ENCODE measurements around the gene PSMB10. TPM values are rescaled to one million over a fixed set of nuclear protein-coding genes. Genes with fewer than 3 reads are reported as not detected.

The PSMB10 gene
- total RNA-seq, 3 donors from 2014 or later = 32.1 to 46.2 (median 34.1) TPM

DNA sequence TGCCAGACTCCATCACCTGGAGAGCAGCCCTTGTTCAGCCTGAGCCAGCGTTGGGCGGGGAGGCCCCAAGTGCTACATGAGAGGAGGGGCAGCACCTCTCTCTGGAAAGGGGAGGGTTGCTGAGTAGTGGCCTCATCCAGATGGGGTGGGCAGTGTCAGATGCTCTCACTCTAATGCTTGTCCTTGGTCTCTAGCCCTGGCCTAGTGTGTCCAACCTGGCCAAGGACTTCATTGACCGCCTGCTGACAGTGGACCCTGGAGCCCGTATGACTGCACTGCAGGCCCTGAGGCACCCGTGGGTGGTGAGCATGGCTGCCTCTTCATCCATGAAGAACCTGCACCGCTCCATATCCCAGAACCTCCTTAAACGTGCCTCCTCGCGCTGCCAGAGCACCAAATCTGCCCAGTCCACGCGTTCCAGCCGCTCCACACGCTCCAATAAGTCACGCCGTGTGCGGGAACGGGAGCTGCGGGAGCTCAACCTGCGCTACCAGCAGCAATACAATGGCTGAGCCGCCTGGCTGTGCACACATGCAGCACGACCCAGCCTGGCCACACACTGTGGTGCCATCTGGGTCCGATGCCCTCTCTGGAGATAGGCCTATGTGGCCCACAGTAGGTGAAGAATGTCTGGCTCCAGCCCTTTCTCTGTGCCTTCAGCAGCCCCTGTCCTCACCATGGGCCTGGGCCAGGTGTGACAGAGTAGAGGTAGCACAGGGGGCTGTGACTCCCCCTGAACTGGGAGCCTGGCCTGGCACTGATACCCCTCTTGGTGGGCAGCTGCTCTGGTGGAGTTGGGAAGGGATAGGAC, 9.3 kb downstream of the PSMB10 start:
- no peak for TF ChIP-seq POLR2AphosphoS5 (IDR thresholded peaks at IDR 0.05)
- TF ChIP-seq, protein P1, sequence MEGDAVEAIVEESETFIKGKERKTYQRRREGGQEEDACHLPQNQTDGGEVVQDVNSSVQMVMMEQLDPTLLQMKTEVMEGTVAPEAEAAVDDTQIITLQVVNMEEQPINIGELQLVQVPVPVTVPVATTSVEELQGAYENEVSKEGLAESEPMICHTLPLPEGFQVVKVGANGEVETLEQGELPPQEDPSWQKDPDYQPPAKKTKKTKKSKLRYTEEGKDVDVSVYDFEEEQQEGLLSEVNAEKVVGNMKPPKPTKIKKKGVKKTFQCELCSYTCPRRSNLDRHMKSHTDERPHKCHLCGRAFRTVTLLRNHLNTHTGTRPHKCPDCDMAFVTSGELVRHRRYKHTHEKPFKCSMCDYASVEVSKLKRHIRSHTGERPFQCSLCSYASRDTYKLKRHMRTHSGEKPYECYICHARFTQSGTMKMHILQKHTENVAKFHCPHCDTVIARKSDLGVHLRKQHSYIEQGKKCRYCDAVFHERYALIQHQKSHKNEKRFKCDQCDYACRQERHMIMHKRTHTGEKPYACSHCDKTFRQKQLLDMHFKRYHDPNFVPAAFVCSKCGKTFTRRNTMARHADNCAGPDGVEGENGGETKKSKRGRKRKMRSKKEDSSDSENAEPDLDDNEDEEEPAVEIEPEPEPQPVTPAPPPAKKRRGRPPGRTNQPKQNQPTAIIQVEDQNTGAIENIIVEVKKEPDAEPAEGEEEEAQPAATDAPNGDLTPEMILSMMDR (IDR thresholded peaks at IDR 0.05) = no peak
- TF ChIP-seq POLR2A (IDR thresholded peaks at IDR 0.05) = no peak
- H3K27me3 ChIP-seq = no peaks in the 10 kb centered on the region
- H3K36me3 ChIP-seq = no peaks in the 10 kb centered on the region
- no peak for DNase-seq (ENCODE audit: low spot score in 2 of 2)
- peaks cover 0 to 8% of the 10 kb centered on the region in 2 donors for H3K4me1 ChIP-seq
- H3K27ac ChIP-seq = peak overlapping the region; percentile 83 to 85
- H3K9me3 ChIP-seq = no peaks in the 10 kb centered on the region
- H3K4me3 ChIP-seq = no peak overlapping the region
- intact Hi-C loops (cut with DNase I; ENCODE audit: low total_unique reads) = loop anchor here (1.0 to 10.0 kb wide), 3 partner anchors 109 to 393 kb away; no protein-coding TSS in a partner anchor

DNA sequence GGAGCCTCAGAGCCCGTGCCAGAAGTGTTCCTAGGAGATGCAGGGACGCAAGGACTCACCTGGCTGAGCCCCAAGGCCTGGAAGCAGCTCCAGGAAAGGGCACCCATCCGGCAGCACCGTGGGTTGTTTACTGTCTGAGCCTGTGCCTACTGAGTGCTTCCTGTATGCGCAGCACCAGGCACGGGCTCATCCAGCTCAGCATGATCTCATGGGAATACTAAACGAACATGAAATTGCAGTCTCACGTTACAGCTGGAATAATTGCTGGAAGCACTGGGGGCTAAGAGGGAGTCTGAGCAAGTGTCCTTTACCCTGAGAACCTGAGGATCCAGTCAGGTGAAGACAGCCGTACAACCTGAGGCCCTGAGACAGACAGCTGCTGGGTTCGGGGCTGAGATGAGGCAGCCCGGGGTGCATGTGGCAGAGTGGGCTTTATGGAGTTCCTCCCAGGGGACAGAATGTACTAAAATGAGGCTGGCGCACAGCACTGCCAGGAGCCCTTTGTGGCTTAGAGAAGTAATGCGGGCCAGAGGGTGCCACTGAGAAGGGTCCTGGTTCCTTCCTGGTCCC, 10.4 kb downstream of the PSMB10 start:
- TF ChIP-seq POLR2A (IDR thresholded peaks at IDR 0.05) (no peak), POLR2AphosphoS5 (IDR thresholded peaks at IDR 0.05) (peak in 2 of 3 donors; percentile 40 to 52)
- TF ChIP-seq, protein P1 (IDR thresholded peaks at IDR 0.05) = peak in 1 of 3 donors; percentile 19
- Histone ChIP-seq H3K36me3 (no peaks in the 10 kb centered on the region), H3K27ac (peak overlapping the region; percentile 83 to 85), H3K4me3 (no peak overlapping the region), H3K27me3 (no peaks in the 10 kb centered on the region), H3K4me1 (peaks cover 0 to 8% of the 10 kb centered on the region in 2 donors), H3K9me3 (no peaks in the 10 kb centered on the region)
- DNase-seq (ENCODE audit: low spot score in 2 of 2) = peak; percentile 70 to 71
- intact Hi-C loops (cut with DNase I; ENCODE audit: low total_unique reads) = loop anchor here (2.0 to 10.0 kb wide), 2 partner anchors 375 to 391 kb away; no protein-coding TSS in a partner anchor

- no peaks in the 10 kb centered on the region for H3K27me3 ChIP-seq
- no peaks in the 10 kb centered on the region for H3K9me3 ChIP-seq
- H3K4me1 ChIP-seq = peaks cover 0 to 8% of the 10 kb centered on the region in 2 donors
- no peak for DNase-seq (ENCODE audit: low spot score in 2 of 2)
- no peaks in the 10 kb centered on the region for H3K36me3 ChIP-seq
- no peak for TF ChIP-seq POLR2A (IDR thresholded peaks at IDR 0.05)
- TF ChIP-seq, protein P1 (IDR thresholded peaks at IDR 0.05) = no peak
- TF ChIP-seq POLR2AphosphoS5 (IDR thresholded peaks at IDR 0.05) = no peak
- H3K4me3 ChIP-seq = no peak overlapping the region
- intact Hi-C loops (cut with DNase I; ENCODE audit: low total_unique reads) = loop anchor here (10.0 kb wide), 1 partner anchor 390 kb away; no protein-coding TSS in a partner anchor
- peak overlapping the region; percentile 43 to 85 for H3K27ac ChIP-seq
Observed at GRCh38 chr16:67924140-67924906, 12.3 kb downstream of the PSMB10 start.

DNA sequence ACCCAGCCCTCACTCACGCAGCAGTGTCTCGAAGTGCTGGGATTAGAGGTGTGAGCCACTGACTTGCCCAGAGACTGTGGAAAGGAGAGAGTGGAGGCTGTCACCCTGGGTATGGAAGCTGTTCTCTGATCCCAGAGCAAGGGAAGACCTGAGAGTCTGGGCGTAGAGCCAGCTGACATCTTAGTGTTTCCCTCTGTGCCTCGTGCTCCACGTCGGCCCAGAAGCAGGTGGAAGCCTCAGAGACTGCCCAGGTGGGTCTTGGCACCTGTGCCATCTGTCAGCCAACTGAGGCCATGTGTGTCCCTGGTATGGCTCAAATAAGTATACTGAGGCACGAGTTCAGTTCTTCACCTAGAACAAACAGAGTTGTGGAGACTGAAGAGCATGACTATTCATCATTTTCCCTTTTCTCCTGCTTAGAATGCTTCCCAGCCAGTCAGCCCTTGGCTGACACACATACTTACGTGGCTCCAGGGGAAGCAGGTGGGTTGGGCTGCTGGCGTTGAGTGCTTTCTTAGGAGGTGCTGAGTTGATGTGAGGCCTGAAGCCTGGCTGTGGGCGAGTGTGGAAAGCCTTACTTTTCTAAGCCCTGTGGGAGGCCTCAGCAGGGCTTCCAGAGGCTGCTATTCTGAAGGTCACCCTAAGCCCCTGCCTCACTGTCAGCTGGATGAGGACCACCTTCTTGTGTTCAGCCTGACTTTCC, 13.1 kb downstream of the PSMB10 start:
- no peak overlapping the region for H3K4me3 ChIP-seq
- H3K4me1 ChIP-seq = peaks cover 0 to 8% of the 10 kb centered on the region in 2 donors
- H3K9me3 ChIP-seq = no peaks in the 10 kb centered on the region
- H3K27ac ChIP-seq = peak overlapping the region; percentile 43 to 85
- intact Hi-C loops (cut with DNase I; ENCODE audit: low total_unique reads) = loop anchor here (10.0 kb wide), 1 partner anchor 389 kb away; no protein-coding TSS in a partner anchor
- TF ChIP-seq, protein P1 (IDR thresholded peaks at IDR 0.05) = no peak
- TF ChIP-seq POLR2AphosphoS5 (IDR thresholded peaks at IDR 0.05) (no peak), POLR2A (IDR thresholded peaks at IDR 0.05) (no peak)
- no peaks in the 10 kb centered on the region for H3K36me3 ChIP-seq
- H3K27me3 ChIP-seq = no peaks in the 10 kb centered on the region
- DNase-seq (ENCODE audit: low spot score in 2 of 2) = peak; percentile 57 to 73
